Trophoblast cell (in vitro differentiated cells and primary cell): ENCODE results near the gene PKD1L1.

Experiments
- DNase-seq, 2 donors: peaks; one replicate each; pipeline ENCODE4 v3.0.0-alpha.2; 2016
- H2AFZ ChIP-seq: 2 replicates; pipeline ENCODE4 v1.6.1; 2013; ENCODE audit warnings: low read length, moderate library complexity, mild to moderate bottlenecking; ENCODE audit not compliant: insufficient read depth, poor library complexity
- H2AK5ac ChIP-seq: 2 replicates; pipeline ENCODE4 v1.6.1; 2013; ENCODE audit warnings: mild to moderate bottlenecking, low read length
- H2BK120ac ChIP-seq: 2 replicates; pipeline ENCODE4 v1.6.1; 2013; ENCODE audit warnings: low read length, mild to moderate bottlenecking, moderate library complexity; ENCODE audit not compliant: insufficient read depth, poor library complexity
- H2BK12ac ChIP-seq: 2 replicates; pipeline ENCODE4 v1.6.1; 2013; ENCODE audit warnings: mild to moderate bottlenecking, low read length, moderate library complexity
- H2BK5ac ChIP-seq: 2 replicates; pipeline ENCODE4 v1.6.1; 2013; ENCODE audit warnings: low read length, low read depth, moderate library complexity, mild to moderate bottlenecking; ENCODE audit not compliant: poor library complexity
- H3K14ac ChIP-seq: 2 replicates; pipeline ENCODE4 v1.6.1; 2013; ENCODE audit warnings: mild to moderate bottlenecking, low read length
- H3K18ac ChIP-seq: 2 replicates; pipeline ENCODE4 v1.6.1; 2013; ENCODE audit warnings: mild to moderate bottlenecking, low read length
- H3K23ac ChIP-seq: 2 replicates; pipeline ENCODE4 v1.6.1; 2013; ENCODE audit warnings: low read length
- H3K27ac ChIP-seq: 2 replicates; pipeline ENCODE4 v1.5.1; 2013; ENCODE audit warnings: low read depth, mild to moderate bottlenecking, inconsistent platforms, low read length, moderate library complexity
- H3K27me3 ChIP-seq: 2 replicates; pipeline ENCODE4 v1.6.1; 2013; ENCODE audit warnings: inconsistent platforms, mild to moderate bottlenecking, low read length, moderate library complexity; ENCODE audit not compliant: insufficient read depth
- H3K36me3 ChIP-seq, 2 experiments: 1 replicate in 1 of 2; 2 replicates in 1 of 2; pipeline ENCODE4 v1.6.1; 2013; ENCODE audit warnings: low read length in 2 of 2, mild to moderate bottlenecking in 2 of 2, moderate library complexity in 1 of 2; ENCODE audit not compliant: insufficient read depth in 2 of 2, control insufficient read depth in 1 of 2
- H3K4ac ChIP-seq: 2 replicates; pipeline ENCODE4 v1.6.1; 2013; ENCODE audit warnings: low read depth, mild to moderate bottlenecking, low read length, moderate library complexity
- H3K4me1 ChIP-seq, 2 experiments: 1 replicate in 1 of 2; 2 replicates in 1 of 2; pipeline ENCODE4 v1.6.1; 2013; ENCODE audit warnings: low read length in 2 of 2, mild to moderate bottlenecking in 2 of 2, moderate library complexity in 1 of 2; ENCODE audit not compliant: insufficient read depth in 2 of 2, control insufficient read depth in 1 of 2
- H3K4me2 ChIP-seq: 2 replicates; pipeline ENCODE4 v1.6.1; 2013; ENCODE audit warnings: inconsistent platforms, mild to moderate bottlenecking, low read length, moderate library complexity
- H3K4me3 ChIP-seq: 2 replicates; pipeline ENCODE4 v1.5.1; 2013; ENCODE audit warnings: mild to moderate bottlenecking, low read depth, low read length, inconsistent platforms
- H3K79me1 ChIP-seq: one replicate; pipeline ENCODE4 v1.6.1; 2013; ENCODE audit warnings: low read length
- H3K79me2 ChIP-seq: 2 replicates; pipeline ENCODE4 v1.6.1; 2013; ENCODE audit warnings: low read length, mild to moderate bottlenecking; ENCODE audit not compliant: control insufficient read depth, insufficient read depth, poor library complexity
- H3K9ac ChIP-seq: 2 replicates; pipeline ENCODE4 v1.6.1; 2013; ENCODE audit warnings: mild to moderate bottlenecking, low read length
- H3K9me3 ChIP-seq: 2 replicates; pipeline ENCODE4 v1.6.1; 2013; ENCODE audit warnings: low read depth, mild to moderate bottlenecking, control low read depth, inconsistent platforms, low read length; ENCODE audit not compliant: insufficient read depth
- H4K12ac ChIP-seq: 2 replicates; pipeline ENCODE4 v1.6.1; 2013; ENCODE audit warnings: low read depth, mild to moderate bottlenecking, low read length, moderate library complexity
- H4K8ac ChIP-seq: 2 replicates; pipeline ENCODE4 v1.6.1; 2013; ENCODE audit warnings: low read depth, mild to moderate bottlenecking, low read length, moderate library complexity
- H4K91ac ChIP-seq: one replicate; pipeline ENCODE4 v1.6.1; 2013; ENCODE audit warnings: low read depth, mild to moderate bottlenecking, low read length, moderate library complexity
- WGBS: extraction: QIAGEN DNeasy Blood & Tissue Kit; methylation state at CpG from one replicate; pipeline ENCODE4 v1.1.7; 2013; ENCODE audit warnings: missing lambda C conversion rate; ENCODE audit not compliant: insufficient read length, insufficient coverage; ENCODE audit errors: extremely low coverage; 5-methylcytosine and 5-hydroxymethylcytosine counted together

Gene PKD1L1

DNA sequence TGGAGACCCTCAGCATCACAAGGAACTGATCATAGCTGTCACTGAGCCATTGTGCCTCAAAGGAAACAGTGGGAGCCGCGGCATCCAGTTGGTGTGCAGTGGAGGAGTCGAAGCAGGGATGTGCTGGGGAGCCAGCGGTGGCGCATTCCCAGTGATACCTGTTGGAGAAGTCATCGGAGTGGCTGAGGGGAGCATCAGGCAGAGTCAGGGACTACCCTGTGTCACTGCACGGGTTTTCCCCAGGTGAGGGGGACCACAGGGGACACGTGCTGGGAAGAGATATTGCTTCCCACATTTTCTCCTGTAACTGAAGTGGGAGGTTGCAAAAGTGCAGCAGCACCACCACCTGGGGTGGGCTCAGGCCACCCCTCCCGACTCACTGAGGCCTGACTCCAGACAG lies 57.7 kb downstream of the PKD1L1 start:
- Histone ChIP-seq H2AK5ac (no peak overlapping the region), H4K8ac (no peak overlapping the region), H2BK120ac (no peak overlapping the region), H3K9ac (no peak overlapping the region), H3K4me3 (no peak overlapping the region), H3K9me3 (peaks cover 1% of the 10 kb centered on the region), H3K27ac (no peak overlapping the region), H3K4me2 (no peak overlapping the region), H3K4me1 (peaks cover 0 to 2% of the 10 kb centered on the region in 2 experiments), H3K27me3 (no peaks in the 10 kb centered on the region), H3K23ac (no peak overlapping the region), H4K91ac (no peak overlapping the region), H2BK5ac (no peak overlapping the region), H3K4ac (no peak overlapping the region), H3K36me3 (no peaks in the 10 kb centered on the region), H3K18ac (no peak overlapping the region), H3K79me2 (no peaks in the 10 kb centered on the region), H2BK12ac (no peak overlapping the region), H3K79me1 (no peaks in the 10 kb centered on the region), H2AFZ (no peak overlapping the region), H3K14ac (no peak overlapping the region), H4K12ac (no peak overlapping the region)
- no CpG with 5 or more reads among the region's 9 CpGs for WGBS
- DNase-seq: no peak

DNA sequence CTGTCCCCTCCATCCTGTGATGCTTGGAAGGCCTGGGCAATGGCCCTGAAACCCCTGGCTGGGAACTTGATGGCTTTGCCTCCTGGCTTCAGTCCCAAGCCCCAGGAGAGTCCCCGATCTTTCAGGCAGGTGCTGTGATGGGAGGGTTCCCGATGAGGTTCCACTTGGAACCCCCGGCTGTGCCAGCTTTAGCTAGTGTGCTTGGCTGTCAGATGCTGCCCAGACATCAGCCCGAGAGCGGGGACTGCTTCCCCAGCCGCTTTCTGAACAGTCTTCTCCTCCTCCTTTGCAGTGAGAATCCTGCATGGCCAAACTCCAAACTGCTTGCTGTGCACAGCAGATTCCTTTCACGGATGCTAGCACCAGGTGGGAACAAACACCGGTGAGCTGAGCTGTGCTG lies 58.1 kb downstream of the PKD1L1 start:
- Histone ChIP-seq H4K8ac (no peak overlapping the region), H3K36me3 (no peaks in the 10 kb centered on the region), H3K79me1 (no peaks in the 10 kb centered on the region), H3K79me2 (no peaks in the 10 kb centered on the region), H3K14ac (no peak overlapping the region), H2AFZ (no peak overlapping the region), H3K4ac (no peak overlapping the region), H2BK12ac (no peak overlapping the region), H3K18ac (no peak overlapping the region), H3K9me3 (peaks cover 1% of the 10 kb centered on the region), H2AK5ac (no peak overlapping the region), H3K27me3 (no peaks in the 10 kb centered on the region), H3K27ac (no peak overlapping the region), H2BK5ac (no peak overlapping the region), H4K12ac (no peak overlapping the region), H4K91ac (no peak overlapping the region), H3K9ac (no peak overlapping the region), H3K4me2 (no peak overlapping the region), H3K4me3 (no peak overlapping the region), H3K23ac (no peak overlapping the region), H3K4me1 (peaks cover 0 to 2% of the 10 kb centered on the region in 2 experiments), H2BK120ac (no peak overlapping the region)
- no peak for DNase-seq
- WGBS: no CpG with 5 or more reads among the region's 8 CpGs

DNA sequence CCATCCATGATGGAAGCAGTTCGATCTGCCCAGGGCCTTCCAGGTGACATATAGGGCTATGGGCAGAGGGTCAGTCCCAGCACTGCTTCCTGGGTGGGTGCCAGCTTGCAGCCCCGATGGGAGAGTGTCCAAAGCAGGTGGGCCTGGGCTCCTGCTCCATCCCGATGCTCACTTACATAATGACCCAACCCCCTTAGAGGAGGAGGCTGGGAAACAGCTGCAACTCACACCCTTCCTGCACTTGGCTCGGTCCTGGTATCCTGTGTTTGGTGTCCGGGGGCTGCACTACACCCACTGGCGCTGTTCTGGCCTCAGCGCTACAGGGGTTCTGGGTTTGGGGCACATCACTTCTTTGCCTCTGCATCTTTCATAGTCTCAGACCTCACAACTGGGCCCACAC lies 58.5 kb downstream of the PKD1L1 start:
- Histone ChIP-seq H3K14ac (no peak overlapping the region), H2AFZ (no peak overlapping the region), H3K4me3 (no peak overlapping the region), H3K4me1 (peaks cover 2% of the 10 kb centered on the region in 2 experiments), H3K27me3 (no peaks in the 10 kb centered on the region), H3K23ac (no peak overlapping the region), H3K79me2 (no peaks in the 10 kb centered on the region), H2BK12ac (no peak overlapping the region), H3K4me2 (no peak overlapping the region), H4K12ac (no peak overlapping the region), H2BK5ac (no peak overlapping the region), H2BK120ac (no peak overlapping the region), H2AK5ac (no peak overlapping the region), H3K36me3 (no peaks in the 10 kb centered on the region), H4K8ac (no peak overlapping the region), H3K79me1 (no peaks in the 10 kb centered on the region), H4K91ac (no peak overlapping the region), H3K9me3 (peaks cover 1% of the 10 kb centered on the region), H3K4ac (no peak overlapping the region), H3K27ac (no peak overlapping the region), H3K18ac (no peak overlapping the region), H3K9ac (no peak overlapping the region)
- no CpG with 5 or more reads among the region's 7 CpGs for WGBS
- no peak for DNase-seq

DNA sequence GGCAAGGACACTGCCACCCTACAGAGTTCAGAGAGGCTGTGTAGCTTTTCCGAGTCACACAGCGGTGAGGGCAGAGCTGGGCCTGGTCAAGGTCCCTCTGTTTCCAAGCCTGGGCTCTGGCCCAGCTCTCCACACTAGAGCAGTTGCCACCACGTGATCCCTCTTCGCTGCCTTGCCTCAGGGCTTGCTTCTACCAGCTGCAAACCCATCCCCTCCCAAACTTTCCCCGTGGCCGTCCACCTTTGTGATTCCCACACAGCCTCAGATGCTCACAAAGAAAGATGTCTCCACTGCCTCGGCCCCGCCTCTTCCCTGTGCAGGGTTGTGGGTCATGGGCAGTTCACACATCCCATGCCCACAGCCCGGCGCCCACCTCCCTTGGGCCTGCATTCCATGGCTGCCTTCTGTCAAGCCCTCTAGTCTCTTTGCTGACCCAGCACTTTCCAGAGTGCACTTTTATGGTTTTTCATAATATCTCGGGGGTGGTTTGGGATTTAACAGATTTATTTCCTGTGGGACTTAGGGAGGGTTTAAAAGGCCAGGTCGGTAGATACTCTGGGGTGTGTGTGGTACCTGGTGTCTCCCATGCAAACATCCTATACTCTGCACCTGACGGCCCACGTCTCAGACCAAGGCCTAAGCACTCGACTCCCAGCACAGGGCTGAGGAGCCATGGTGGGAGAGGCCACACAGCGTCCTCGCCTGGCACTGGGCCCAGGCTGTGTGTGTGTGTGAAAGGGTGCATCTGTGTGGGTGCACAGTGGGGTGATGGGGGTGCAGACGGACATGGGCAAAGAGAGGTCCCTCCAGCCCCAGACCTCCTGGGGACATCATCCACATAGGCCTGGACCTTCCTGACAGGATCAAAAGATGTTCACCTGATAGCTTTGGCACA lies 59.6 kb downstream of the PKD1L1 start:
- no peak overlapping the region for H4K8ac ChIP-seq
- DNase-seq: no peak
- H3K79me2 ChIP-seq: no peaks in the 10 kb centered on the region
- H3K27me3 ChIP-seq: no peaks in the 10 kb centered on the region
- no peak overlapping the region for H3K23ac ChIP-seq
- no peak overlapping the region for H2BK5ac ChIP-seq
- no peak overlapping the region for H2BK120ac ChIP-seq
- no peak overlapping the region for H2BK12ac ChIP-seq
- no CpG with 5 or more reads among the region's 18 CpGs for WGBS
- peaks cover 1% of the 10 kb centered on the region for H3K9me3 ChIP-seq
- no peak overlapping the region for H2AFZ ChIP-seq
- no peak overlapping the region for H2AK5ac ChIP-seq
- H3K4me1 ChIP-seq: peaks cover 0 to 2% of the 10 kb centered on the region in 2 experiments
- no peak overlapping the region for H3K27ac ChIP-seq
- no peaks in the 10 kb centered on the region for H3K79me1 ChIP-seq
- H3K4me3 ChIP-seq: no peak overlapping the region
- no peak overlapping the region for H4K91ac ChIP-seq
- no peak overlapping the region for H3K18ac ChIP-seq
- H3K4me2 ChIP-seq: no peak overlapping the region
- H3K36me3 ChIP-seq: no peaks in the 10 kb centered on the region
- no peak overlapping the region for H3K14ac ChIP-seq
- no peak overlapping the region for H4K12ac ChIP-seq
- H3K9ac ChIP-seq: no peak overlapping the region
- H3K4ac ChIP-seq: no peak overlapping the region
